GM21737 (cell line): ENCODE measurements around the gene USH2A.
"Not testable (repeated sequence)": the region's sequence is repeated elsewhere in the genome, so short reads cannot be mapped to it uniquely, and the experiment has no call there.

ENCODE experiments used
- ATAC-seq: cut with Tn5 transposase; IDR thresholded peaks from one replicate; pipeline ENCODE4 v1.9.1; 2021; ENCODE audit warnings: mild to moderate bottlenecking, moderate library complexity; ENCODE audit not compliant: unreplicated experiment

USH2A gene

DNA sequence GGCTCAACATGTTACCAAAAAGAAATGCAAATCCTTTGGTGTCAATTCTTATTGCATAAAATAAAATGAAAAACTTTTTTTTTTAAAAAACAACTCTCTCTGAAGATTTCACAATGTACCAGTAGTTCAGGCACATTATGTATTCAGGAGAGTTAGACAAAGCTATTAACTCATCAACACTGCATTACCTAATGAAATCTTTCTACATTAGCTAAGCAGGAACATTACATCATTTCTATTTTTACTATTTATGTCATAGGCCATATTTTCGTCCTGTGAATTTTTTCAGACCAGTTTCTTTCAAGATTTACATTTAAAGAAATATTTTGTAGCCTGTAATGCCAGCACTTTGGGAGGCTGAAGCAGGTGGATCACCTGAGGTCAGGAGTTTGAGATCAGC, 366.2 kb downstream of the USH2A start:
- ATAC-seq, result no peak

- ATAC-seq, result no peak
Measured at GRCh38 chr1:216055004-216055403, 368.2 kb downstream of the USH2A start.

DNA sequence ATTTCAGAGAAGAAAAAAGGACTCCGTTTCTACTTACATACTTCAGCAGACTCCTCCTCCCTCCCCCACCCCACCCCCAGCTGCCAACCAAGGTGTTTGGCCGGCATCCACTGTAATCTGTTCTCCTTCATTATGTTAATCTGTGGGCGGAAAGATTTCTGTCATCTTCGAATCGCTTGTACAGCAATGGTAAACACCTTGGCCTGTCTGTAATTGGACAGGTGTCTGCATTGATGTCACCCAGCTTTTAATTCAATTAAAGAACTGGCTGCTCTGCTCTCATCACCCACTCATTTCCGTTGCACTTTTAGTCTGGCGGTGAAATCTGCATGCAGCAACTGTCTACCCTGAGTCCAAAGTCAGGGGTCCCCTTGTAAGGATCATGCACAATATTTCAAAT, 368.6 kb downstream of the USH2A start:
- no peak for ATAC-seq

DNA sequence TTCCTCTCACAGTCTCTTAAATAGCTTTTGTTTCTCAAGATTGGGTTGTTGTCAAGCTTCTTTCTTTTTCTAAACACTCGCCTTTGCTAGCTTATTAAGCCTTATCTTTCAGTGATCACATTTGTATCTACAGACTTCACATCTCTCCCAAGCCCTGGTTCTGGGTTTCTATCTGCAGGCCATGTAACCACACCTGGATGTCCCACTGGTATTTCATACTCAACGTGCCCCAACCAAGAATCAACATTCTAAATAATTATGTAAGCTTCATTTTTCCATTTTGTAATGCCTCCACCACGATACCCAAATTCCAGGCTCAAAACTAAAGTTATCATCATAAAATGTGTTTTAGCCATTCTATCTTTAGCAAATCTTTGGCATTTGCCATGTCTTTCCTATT, 372.2 kb downstream of the USH2A start:
- ATAC-seq, result no peak

- ATAC-seq, result no peak
Measured at GRCh38 chr1:216049741-216050430, 373.4 kb downstream of the USH2A start.

DNA sequence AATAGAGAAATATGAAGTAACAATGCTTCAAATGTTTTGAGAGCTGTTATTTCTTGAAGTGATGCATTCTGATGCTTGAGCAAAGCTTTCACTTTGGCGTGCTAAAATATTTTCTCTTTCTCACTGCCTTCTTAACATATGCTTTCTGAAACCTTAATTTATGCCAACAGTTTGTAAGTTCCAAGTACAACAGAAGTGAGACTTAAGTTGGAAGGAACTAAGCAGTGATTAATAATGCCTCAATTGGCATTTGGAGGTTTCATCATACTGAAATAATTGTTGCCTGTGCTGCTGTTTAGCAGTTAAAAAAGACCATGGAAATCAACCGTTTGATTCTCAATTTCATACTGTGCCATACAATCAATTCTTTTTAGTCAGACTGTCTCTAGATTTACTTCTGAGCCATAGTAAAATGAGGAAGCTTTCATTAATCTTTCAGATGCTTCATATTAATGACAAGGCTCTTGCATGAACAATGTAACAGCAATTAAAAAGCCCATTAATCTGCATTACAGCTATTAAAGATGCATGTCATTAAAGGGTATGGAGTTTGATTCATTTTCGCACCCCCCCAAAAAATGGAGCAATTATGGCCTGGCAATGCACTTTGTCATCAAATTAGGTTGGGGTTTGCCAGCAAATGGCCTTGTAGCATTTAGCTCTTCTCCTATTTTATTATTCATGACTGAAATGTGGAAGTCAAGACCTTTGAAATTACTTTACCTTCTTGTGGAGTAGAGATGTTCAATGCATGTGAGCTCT, 375.3 kb downstream of the USH2A start:
- ATAC-seq, result no peak

DNA sequence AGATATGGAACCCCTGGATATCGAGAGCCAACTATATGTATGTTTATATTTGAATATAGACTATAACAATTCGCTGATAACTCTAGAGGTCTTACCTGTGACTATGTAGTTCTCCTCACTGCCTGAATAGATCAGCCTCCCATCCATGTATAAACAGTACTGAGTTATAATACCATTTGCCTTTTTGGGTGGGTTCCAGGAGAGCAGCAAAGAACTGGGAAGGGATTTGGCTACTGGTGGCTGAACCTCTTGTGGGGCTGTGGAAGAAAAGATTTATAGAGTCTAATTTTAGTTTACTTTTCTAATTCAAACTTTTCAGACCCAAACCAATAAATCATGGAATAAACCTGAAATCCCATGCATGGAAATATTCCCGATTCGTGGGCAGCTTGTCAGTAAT, 376.9 kb downstream of the USH2A start:
- ATAC-seq, result no peak

DNA sequence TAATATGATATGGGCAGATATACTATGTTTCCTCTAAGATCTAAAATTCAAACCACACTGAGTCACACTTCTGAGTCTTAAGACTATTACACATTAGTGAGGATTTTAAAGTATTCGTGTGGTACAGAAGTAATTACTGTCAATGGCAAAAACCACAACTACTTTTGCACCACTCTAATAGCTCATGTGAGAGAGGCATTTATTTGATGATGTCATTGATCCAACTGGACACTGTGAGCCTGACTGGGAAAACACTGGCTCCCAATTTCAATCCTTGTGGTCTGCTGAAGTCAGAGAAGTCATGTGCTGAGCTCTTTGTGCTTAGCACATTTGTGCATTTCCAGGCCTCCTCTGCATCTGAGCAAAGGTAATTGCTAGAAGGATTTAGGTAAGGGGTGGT, 377.8 kb downstream of the USH2A start:
- ATAC-seq, result no peak

- no peak for ATAC-seq
Measured at GRCh38 chr1:216044538-216044937, 378.7 kb downstream of the USH2A start.

DNA sequence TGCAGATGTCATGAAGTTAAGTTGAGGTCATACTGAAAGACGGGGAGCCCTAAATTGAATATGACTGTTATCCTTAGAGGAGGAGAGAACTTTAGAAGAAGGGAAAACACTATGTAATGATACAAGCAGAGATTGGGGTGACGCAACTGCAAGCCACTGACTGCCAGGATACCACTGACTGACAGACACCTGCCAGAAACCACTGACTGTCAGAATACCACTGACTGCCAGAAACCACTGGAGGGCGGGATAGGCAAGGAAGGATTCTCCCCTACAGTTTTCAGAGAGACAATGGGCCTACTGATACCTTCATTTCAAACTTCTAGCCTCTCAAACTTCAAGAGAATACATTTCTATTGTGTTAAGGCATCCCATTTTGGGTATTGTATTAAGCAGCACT, 388.7 kb downstream of the USH2A start:
- no peak for ATAC-seq

GRCh38 chr1:216032961-216033614, 390.2 kb downstream of the USH2A start:
- ATAC-seq, result no peak

DNA sequence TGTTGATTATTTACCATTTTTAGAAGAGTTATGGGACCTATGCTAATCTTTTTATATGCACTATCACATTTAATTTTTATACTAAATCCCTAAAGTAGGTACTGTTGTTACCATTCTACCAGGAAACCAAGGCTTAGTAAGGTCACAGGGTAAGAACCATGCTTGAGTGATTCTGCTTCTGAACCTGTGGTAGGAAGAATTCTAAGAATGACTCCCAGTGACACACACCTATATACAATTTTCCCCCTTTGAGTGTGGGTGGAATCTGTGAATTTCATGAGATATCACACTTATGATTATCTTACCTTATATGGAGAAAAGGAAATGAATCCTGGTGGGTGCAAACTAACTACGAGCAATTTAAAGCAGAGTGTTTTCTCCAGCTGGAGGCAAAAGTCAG, 391.0 kb downstream of the USH2A start:
- ATAC-seq, result no peak

DNA sequence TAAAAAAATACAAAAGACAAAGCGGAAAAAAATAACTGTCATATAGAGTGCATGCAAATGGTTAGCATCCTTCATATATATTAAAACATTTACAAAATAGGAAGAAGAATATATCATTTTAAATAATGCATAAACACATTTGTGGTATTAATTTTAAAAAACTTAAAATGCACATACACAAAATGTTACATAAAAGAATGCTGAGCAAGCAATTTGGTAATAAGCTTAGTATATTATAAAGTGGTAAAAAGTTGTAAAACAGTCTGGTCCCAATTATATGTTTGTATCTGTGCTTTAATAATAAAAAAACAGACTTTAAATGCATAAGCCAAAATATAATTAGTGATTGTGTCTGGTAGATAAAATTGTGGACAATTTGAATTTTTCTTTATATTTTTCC, 394.6 kb downstream of the USH2A start:
- no peak for ATAC-seq

GRCh38 chr1:216024546-216024945, 398.7 kb downstream of the USH2A start:
- no peak for ATAC-seq

GRCh38 chr1:216020743-216021345, 402.4 kb downstream of the USH2A start:
- ATAC-seq, result no peak

DNA sequence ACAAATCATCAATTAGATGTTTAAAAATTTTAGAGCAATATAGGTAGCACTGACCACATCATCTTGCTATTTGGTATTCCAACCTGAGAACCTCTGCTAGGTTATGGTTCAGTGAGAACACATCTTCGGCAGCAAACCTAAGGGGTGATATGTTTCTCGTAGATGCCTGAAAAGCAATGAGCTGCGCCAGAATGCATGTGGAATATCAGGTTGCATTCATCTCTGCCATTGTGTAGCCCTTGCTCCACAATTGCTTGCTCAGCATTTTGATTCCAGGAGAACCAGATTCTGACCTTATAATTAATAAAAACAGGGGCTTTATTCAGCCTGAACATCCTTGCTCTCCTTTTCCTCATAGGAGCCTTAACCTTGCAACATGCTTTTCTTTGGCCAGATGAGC, 408.1 kb downstream of the USH2A start:
- ATAC-seq, result no peak

GRCh38 chr1:216014086-216014485, 409.2 kb downstream of the USH2A start:
- no peak for ATAC-seq

GRCh38 chr1:216009456-216009855, 413.8 kb downstream of the USH2A start:
- not testable (repeated sequence) for ATAC-seq

- peak; percentile 98 for ATAC-seq
Measured at GRCh38 chr1:216005916-216006315, 417.3 kb downstream of the USH2A start.

GRCh38 chr1:215992620-215993019, 430.6 kb downstream of the USH2A start:
- ATAC-seq, result no peak

DNA sequence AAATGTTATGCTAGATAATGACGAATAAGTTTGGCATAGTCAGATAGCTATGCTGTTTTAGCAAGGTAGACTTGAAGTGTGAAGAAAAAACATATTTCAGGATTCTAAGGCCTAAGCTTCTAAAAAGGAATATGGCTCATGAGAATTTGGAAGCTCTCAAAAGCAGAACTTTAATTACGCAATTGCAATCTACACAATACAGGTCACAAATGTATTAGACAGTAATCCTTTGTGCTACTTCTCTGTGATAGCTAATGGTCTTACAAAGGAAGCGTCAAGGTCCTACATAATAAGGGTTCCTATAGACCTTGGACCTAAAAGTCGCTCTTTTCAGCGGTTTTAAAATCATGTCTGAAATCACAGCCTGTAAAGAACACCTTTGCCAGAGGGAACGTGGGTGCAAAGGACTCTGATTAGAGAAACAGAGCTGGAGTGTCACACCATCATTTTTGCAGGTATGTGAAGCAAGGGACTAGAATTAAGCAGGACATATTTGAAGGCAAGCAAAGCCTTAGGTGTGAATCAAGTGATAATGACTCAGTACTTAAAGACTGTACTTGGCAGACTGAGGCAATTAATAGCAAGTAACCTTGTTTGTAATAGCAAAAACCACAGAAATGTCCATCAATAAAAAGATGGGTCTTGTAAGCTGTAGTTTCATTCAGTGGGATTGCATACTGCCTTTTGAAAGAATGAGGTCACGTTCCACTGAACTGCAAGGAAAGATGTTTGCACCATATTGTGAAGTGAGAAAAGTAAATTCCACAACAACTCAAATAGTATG, 436.0 kb downstream of the USH2A start:
- no peak for ATAC-seq
